ENCODE measurements around the gene FUCA1. TPM values are rescaled to one million over a fixed set of nuclear protein-coding genes. Genes with fewer than 3 reads are reported as not detected.

The FUCA1 gene
- total RNA-seq, 1 donor from 2014 or later: 21.1 TPM

DNA sequence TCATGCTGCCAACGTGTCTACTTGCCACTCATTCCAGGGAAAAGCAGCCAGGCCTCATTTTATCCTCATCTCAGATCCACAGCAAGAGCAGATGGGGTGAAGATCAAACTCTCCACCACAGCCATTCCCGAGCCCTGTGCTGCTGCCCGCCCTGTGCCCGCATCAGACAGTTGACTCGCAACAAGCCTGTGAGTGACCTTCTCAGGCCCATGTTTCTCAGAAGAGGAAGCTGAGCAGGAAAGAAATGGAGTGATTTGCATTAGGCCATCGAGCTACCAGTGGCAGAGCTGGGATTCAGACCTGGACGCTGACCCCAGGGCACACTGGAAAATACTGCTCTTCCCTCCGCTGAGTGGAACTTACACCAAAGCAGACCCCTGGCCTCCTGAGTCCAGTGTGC is 43.8 kb upstream of the FUCA1 start:
- no peak overlapping the region for H3K4me3 ChIP-seq (ENCODE audit: low read depth, low read length)
- TF ChIP-seq, protein P1, sequence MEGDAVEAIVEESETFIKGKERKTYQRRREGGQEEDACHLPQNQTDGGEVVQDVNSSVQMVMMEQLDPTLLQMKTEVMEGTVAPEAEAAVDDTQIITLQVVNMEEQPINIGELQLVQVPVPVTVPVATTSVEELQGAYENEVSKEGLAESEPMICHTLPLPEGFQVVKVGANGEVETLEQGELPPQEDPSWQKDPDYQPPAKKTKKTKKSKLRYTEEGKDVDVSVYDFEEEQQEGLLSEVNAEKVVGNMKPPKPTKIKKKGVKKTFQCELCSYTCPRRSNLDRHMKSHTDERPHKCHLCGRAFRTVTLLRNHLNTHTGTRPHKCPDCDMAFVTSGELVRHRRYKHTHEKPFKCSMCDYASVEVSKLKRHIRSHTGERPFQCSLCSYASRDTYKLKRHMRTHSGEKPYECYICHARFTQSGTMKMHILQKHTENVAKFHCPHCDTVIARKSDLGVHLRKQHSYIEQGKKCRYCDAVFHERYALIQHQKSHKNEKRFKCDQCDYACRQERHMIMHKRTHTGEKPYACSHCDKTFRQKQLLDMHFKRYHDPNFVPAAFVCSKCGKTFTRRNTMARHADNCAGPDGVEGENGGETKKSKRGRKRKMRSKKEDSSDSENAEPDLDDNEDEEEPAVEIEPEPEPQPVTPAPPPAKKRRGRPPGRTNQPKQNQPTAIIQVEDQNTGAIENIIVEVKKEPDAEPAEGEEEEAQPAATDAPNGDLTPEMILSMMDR (IDR thresholded peaks at IDR 0.05; ENCODE audit: insufficient read depth, low read length, severe bottlenecking): no peak
- H3K27me3 ChIP-seq (ENCODE audit: control insufficient read depth, insufficient read depth, low read length): peaks cover 6% of the 10 kb centered on the region
- no peaks in the 10 kb centered on the region for H3K36me3 ChIP-seq (ENCODE audit: control insufficient read depth, insufficient read depth, low read length)
- FAIRE-seq (no peak), DNase-seq (ENCODE audit: low read depth) (no peak)

DNA sequence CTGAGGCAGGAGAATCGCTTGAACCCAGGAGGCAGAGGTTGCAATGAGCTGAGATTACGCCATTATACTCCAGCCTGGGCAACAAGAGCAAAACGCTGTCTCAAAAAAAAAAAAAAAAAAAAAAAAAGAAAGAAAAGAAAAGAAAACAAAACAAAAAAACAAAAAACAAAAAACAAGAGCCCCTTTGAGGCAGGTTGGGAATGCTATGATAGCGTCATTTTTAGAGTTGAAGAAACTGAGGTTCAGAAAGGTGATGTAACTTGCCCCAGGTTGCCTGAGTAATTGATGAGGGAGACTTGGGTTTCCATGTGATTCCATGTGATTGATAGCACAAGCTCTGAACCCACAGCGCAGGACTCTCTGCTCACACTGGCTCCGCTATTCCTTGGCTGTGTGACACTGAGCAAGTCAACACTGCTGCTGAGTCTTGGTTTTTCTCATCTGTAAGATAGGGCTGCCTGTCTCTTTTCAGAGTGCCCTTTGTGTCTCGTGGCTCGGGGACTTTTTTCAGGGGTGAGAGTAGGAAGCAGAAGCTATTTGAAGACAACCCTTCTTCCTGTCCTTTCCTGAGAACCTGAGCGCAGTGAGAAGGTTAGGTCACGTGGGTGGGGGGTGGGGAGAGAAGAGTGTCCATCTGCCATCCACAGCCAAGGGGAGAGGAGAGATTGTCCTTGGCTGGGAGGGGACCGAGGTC is 42.6 kb upstream of the FUCA1 start:
- DNase-seq (ENCODE audit: low read depth): no peak
- FAIRE-seq: no peak
- TF ChIP-seq, protein P1 (IDR thresholded peaks at IDR 0.05; ENCODE audit: insufficient read depth, low read length, severe bottlenecking): no peak
- H3K4me3 ChIP-seq (ENCODE audit: low read depth, low read length): no peak overlapping the region
- peaks cover 6% of the 10 kb centered on the region for H3K27me3 ChIP-seq (ENCODE audit: control insufficient read depth, insufficient read depth, low read length)
- no peaks in the 10 kb centered on the region for H3K36me3 ChIP-seq (ENCODE audit: control insufficient read depth, insufficient read depth, low read length)

DNA sequence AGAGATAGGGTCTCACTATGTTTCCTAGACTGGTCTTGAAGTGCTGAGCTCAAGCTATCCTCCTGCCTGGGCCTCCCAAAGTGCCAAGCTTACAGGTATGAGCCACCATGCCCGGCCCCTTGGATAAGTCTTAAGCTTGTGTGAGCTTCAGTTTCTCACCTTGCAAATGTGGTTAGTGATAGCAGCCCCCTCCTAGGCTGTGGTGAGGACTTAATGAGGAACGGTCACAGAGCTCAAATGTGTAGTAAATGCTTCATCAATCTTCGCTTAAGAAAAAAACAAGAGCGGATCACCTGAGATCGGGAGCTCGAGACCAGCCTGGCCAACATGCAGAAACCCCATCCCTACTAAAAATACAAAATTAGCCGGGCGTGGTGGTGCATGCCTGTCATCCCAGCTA is 42.1 kb upstream of the FUCA1 start:
- no peak for FAIRE-seq
- Histone ChIP-seq H3K27me3 (ENCODE audit: control insufficient read depth, insufficient read depth, low read length) (peaks cover 6% of the 10 kb centered on the region), H3K4me3 (ENCODE audit: low read depth, low read length) (no peak overlapping the region), H3K36me3 (ENCODE audit: control insufficient read depth, insufficient read depth, low read length) (no peaks in the 10 kb centered on the region)
- TF ChIP-seq, protein P1 (IDR thresholded peaks at IDR 0.05; ENCODE audit: insufficient read depth, low read length, severe bottlenecking): no peak
- DNase-seq (ENCODE audit: low read depth): no peak

DNA sequence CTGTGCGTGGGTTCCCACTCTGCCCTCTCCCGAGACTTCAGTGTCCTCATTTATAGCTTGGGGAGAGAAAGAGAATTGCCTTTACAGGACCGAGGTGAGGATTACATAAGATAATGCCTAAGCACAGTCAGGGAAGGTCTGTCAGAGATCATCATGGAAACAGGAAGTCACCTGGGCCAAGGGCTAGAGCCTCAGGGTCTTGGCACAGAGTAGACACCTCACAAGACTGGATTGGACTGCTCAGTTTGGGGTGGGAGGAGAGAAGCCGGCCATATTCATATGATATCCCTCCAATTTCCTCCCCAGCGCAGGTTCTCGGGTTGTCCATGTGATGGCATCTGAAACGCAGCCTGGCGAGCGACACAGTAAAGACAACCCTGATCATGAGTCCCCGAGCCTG is 41.3 kb upstream of the FUCA1 start:
- H3K4me3 ChIP-seq (ENCODE audit: low read depth, low read length): no peak overlapping the region
- H3K36me3 ChIP-seq (ENCODE audit: control insufficient read depth, insufficient read depth, low read length): no peaks in the 10 kb centered on the region
- peaks cover 6% of the 10 kb centered on the region for H3K27me3 ChIP-seq (ENCODE audit: control insufficient read depth, insufficient read depth, low read length)
- FAIRE-seq: no peak
- TF ChIP-seq, protein P1 (IDR thresholded peaks at IDR 0.05; ENCODE audit: insufficient read depth, low read length, severe bottlenecking): no peak
- no peak for DNase-seq (ENCODE audit: low read depth)

DNA sequence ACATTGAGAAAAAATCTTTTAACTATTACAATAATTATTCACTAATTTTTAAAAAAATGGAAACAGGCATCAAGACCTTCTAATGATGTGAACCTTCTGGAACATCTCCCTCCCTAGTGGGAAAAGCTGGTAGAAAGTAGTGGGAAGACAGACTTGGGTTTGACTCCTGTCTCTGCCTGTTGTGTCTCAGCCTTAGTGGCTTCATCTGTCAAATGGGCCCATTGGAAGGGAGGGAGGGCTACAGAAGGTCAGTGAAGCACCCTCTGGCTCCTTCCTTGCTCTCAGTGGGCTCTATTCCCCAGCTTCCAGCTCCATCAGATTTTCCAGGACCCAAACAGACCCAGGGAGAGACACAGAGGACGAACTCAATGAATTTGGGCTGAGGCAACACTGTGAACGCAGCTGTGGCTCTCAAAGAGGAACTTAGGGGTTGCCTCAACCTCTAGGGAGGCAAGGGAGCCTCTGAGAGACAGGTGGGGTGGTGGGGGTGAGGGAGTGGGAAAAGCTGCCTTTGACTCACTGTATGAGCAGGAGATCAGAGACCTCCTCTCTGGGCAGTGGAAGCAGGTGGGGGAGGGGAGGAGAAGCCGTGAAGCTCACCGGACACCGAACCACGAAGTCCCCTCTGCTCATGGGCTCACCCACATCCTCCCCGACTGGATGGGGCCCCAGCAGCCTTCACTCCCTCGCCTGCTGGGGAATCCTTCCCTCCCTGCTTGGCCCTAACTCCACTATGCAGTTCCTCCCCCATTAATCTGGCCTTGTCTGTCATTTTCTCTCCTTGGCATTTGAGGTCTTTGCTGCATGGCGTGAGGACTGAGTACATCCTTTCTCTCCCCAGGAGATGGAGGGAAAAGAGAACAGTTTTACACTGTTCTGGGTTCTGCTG is 40.6 kb upstream of the FUCA1 start:
- no peak for FAIRE-seq
- TF ChIP-seq, protein P1 (IDR thresholded peaks at IDR 0.05; ENCODE audit: insufficient read depth, low read length, severe bottlenecking): no peak
- peaks cover 6% of the 10 kb centered on the region for H3K27me3 ChIP-seq (ENCODE audit: control insufficient read depth, insufficient read depth, low read length)

More for the DNA sequence above, 40.6 kb upstream of the FUCA1 start:
- Histone ChIP-seq H3K4me3 (ENCODE audit: low read depth, low read length) (no peak overlapping the region), H3K36me3 (ENCODE audit: control insufficient read depth, insufficient read depth, low read length) (no peaks in the 10 kb centered on the region)
- DNase-seq (ENCODE audit: low read depth): no peak

Data from bronchial epithelial cell (primary cell).